HG03196 (cell line): ENCODE results near the gene ZNF22.
A peak's percentile ranks its signal among the peaks of the same experiment; 100 is the strongest.

Source experiments
- ATAC-seq: cut with Tn5 transposase; IDR thresholded peaks from one replicate; pipeline ENCODE4 v1.9.1; 2021; ENCODE audit not compliant: unreplicated experiment

The ZNF22 gene

GRCh38 chr10:44976352-44977198 is 24.1 kb upstream of the ZNF22 start:
- no peak for ATAC-seq

- no peak for ATAC-seq
Observed at GRCh38 chr10:44977287-44978212, 23.2 kb upstream of the ZNF22 start.

- no peak for ATAC-seq
Observed at GRCh38 chr10:44978213-44978569, 22.5 kb upstream of the ZNF22 start.

- no peak for ATAC-seq
Observed at GRCh38 chr10:44978570-44979280, 22.0 kb upstream of the ZNF22 start, which contains the start of gene DEPP1. DEPP1 (minus strand) TSS chr10:44978809; CDS start chr10:44978030, 779 bp downstream.

GRCh38 chr10:44979281-44980191 is 21.2 kb upstream of the ZNF22 start:
- no peak for ATAC-seq

GRCh38 chr10:44980309-44981171 is 20.2 kb upstream of the ZNF22 start:
- no peak for ATAC-seq

- peak; percentile 38 for ATAC-seq
Observed at GRCh38 chr10:44981172-44982113, 19.3 kb upstream of the ZNF22 start.

DNA sequence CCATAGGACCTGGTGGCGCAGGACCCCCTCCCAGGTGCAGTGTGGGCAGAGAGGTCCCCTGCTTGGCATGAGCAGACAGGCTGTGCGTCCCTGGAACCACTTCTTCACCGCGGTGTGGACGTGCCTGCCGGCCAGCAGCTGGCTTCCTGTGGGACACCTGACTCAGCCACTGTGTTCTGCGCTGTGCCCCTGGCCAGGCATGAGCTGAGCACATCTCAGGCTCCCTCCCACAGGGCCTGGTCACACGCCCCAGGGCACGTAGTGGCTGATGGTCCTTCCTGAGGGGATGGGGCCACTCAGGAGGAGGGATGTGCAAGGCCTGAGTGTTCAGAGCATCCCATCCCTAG is 18.6 kb upstream of the ZNF22 start:
- no peak for ATAC-seq

- no peak for ATAC-seq
Observed at GRCh38 chr10:44982496-44982895, 18.2 kb upstream of the ZNF22 start.

DNA sequence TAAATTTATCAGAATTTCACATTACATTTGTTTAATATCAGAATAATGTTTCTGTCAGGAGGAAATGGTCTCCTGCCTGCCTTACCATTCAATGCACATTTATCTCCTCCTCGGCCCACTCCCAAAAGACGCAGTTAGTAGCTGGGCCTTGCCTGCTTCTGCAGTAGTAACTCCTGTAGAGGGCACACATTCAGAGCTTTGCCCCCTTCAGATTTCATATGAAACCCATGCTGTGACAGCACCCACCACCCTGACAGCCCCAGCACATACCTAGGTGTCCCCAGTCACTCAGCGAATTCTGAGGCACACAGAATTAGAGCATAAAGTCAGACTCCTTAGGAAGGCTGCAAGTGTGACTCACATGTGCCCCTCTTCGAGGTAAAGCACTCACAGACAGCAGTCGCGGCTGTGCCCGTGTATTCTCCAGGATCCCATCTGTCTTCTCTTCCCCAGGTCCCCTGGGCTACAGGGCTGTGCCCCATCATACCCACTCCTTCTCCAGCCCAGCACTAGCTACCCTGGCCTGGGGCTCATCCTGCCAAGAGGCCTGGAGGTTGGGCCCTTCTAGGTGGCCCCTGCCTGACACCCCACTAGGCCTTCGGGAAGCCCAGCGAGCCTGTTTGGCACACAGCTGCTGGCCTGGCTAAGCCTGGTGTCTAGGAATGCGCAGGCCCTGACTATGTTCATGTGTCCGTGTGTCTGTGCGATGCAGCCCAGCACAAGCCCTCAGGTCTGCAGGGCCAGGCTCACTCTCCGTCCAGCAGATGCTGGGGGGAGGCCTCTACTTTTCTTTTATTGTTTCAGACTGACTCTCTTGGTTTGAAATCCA is 17.4 kb upstream of the ZNF22 start:
- ATAC-seq = no peak

DNA sequence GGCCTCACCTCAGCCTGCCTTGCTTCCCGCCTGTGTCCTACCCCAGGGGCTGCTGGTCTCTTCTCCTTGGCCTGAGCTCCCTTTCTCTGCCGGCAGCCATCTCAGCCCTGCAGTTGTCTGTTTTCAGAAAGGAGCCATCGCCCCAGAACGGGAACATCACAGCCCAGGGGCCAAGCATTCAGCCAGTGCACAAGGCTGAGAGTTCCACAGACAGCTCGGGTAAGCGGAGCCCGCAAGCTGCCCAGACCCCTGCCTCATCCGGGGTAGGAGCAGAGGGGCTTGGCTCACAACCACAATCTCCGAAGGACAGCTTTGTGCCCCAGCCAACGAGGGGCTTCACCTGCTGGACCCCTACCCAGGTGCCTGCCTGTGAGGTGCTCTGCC is 16.8 kb upstream of the ZNF22 start:
- ATAC-seq = no peak

GRCh38 chr10:44984671-44985101 is 16.0 kb upstream of the ZNF22 start:
- ATAC-seq = no peak

GRCh38 chr10:44985175-44985681 is 15.5 kb upstream of the ZNF22 start:
- ATAC-seq = no peak

DNA sequence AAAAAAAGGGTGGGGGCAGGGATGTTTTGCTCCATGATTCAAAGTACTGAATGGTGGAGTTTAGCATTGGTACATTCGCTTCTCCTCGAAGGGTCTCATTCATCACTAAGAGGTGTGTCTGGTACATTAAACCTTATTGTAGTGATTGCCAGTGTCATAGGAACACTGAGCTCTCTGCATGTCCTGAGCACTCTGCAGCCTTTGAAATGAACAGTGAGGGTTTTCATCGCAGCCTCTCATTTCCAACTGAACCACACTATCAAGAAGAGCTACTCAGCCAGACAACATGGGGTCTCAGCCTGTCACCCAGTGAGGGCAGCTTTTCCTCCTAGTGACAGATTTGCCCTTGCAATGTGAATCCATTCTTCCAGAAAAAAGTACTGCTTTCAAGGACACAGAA is 14.5 kb upstream of the ZNF22 start:
- ATAC-seq = no peak

- ATAC-seq = no peak
Observed at GRCh38 chr10:44986670-44987069, 14.1 kb upstream of the ZNF22 start.

DNA sequence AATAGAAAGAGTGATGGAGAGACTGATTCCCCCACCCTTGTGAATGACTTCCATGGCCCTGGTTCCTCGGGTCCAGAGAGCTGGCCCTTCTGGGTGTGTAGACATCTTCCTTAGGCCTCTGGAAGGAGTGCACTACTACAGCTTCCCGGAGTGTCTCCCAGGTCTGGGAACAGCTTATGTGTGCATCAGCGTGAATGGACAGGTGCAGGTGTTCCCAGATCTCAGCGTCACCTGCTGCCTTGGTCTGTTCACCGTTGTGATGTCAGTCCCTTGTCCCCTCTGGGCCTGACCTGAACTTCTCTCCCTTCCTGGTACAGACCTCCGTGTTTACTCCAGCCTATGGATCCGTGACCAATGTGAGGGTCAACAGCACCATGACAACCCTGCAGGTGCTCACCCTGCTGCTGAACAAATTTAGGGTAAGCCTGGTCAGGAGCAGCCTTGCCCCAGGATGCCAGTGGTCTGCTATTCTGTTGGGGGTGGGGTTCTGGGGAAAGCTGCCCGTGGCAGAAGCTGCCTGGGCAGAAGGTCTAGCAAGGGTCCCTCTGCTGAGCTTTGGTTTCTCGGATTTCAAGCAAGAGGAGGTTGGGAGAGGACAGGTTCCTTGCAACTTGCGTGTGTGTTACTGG is 11.7 kb upstream of the ZNF22 start:
- no peak for ATAC-seq
